Transverse colon (tissue), 3 donors: ENCODE data around the gene TMEM163.

Experiments used
- EP300 ChIP-seq: sonication (generic); formaldehyde crosslinking; IDR thresholded peaks from one replicate; pipeline ENCODE4 v1.6.1; 2017; ENCODE audit warnings: antibody characterized with exemption, low read depth
- POLR2A ChIP-seq: fragments of 450-650 bp; IDR thresholded peaks from one replicate; pipeline ENCODE4 v1.6.1; 2016; ENCODE audit warnings: antibody characterized with exemption, mild to moderate bottlenecking, moderate library complexity
- POLR2AphosphoS5 ChIP-seq, 3 donors: sonication (generic); formaldehyde crosslinking; IDR thresholded peaks; one replicate each; pipeline ENCODE4 v1.6.1; 2016; ENCODE audit warnings: antibody characterized with exemption in 3 of 3

DNA sequence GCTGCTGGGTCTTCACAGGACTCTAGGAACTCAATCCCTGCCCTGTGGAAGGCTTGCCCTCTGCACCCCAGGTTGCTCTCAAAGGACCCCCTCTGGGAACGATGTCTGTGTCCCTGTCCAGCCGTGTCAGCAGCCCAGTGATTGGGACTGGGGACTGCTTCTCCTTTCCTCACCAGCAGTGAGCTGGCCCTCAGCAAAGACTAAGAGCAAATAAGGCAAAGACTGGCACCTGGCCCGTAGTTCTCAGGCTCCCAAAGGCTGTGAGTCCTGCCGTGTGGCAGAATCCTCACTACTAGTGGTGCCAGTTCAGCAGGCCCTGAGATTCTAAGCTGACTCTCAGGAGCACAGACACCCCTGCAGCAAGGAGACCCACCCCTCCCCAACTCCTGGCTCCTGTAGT is 47.8 kb downstream of the TMEM163 start:
- TF ChIP-seq POLR2A (no peak), POLR2AphosphoS5 (IDR thresholded peaks at IDR 0.05) (no peak), EP300 (no peak)
